Stimulated activated naive B cell treated with anti-CD40 and anti-IgM and Interleukin-4, amounts not matched to agents 10 μg/mL and 1 μg/mL and 100 μg/mL, for 72 hours (primary cell): Measurements from ENCODE around the gene ZNF513.
A peak's percentile ranks its signal among the peaks of the same experiment; 100 is the strongest.
"Not testable (repeated sequence)": the region's sequence is repeated elsewhere in the genome, so short reads cannot be mapped to it uniquely, and the experiment has no call there.

Experiments
- ATAC-seq, 2 donors: fragments of 150-1000 bp; cut with Tn5 transposase; replicated peaks; 2 replicates each; pipeline ENCODE4 v1.10.0; 2021; ENCODE audit warnings: moderate library complexity in 1 of 2
- DNase-seq: peaks from one replicate; pipeline ENCODE4 v3.0.0; 2021
- H3K27ac Mint-ChIP-seq: one replicate; pipeline ENCODE4 v1.8.0; 2022; ENCODE audit warnings: mild to moderate bottlenecking, mixed read lengths
- H3K27me3 Mint-ChIP-seq, 2 donors: one replicate each; pipeline ENCODE4 v1.8.0; 2022; ENCODE audit warnings: mixed read lengths in 2 of 2
- H3K36me3 Mint-ChIP-seq, 2 donors: one replicate each; pipeline ENCODE4 v1.8.0; 2022; ENCODE audit warnings: mixed read lengths in 2 of 2, mild to moderate bottlenecking in 1 of 2
- H3K4me1 Mint-ChIP-seq, 2 donors: one replicate each; pipeline ENCODE4 v1.8.0; 2022; ENCODE audit warnings: mixed read lengths in 2 of 2, mild to moderate bottlenecking in 1 of 2
- H3K4me3 Mint-ChIP-seq, 2 donors: one replicate each; pipeline ENCODE4 v1.8.0; 2022; ENCODE audit warnings: mild to moderate bottlenecking in 2 of 2, mixed read lengths in 2 of 2, moderate library complexity in 1 of 2
- H3K9me3 Mint-ChIP-seq, 2 donors: one replicate each; pipeline ENCODE4 v1.8.0; 2022; ENCODE audit warnings: mixed read lengths in 2 of 2, mild to moderate bottlenecking in 1 of 2

Gene ZNF513

DNA sequence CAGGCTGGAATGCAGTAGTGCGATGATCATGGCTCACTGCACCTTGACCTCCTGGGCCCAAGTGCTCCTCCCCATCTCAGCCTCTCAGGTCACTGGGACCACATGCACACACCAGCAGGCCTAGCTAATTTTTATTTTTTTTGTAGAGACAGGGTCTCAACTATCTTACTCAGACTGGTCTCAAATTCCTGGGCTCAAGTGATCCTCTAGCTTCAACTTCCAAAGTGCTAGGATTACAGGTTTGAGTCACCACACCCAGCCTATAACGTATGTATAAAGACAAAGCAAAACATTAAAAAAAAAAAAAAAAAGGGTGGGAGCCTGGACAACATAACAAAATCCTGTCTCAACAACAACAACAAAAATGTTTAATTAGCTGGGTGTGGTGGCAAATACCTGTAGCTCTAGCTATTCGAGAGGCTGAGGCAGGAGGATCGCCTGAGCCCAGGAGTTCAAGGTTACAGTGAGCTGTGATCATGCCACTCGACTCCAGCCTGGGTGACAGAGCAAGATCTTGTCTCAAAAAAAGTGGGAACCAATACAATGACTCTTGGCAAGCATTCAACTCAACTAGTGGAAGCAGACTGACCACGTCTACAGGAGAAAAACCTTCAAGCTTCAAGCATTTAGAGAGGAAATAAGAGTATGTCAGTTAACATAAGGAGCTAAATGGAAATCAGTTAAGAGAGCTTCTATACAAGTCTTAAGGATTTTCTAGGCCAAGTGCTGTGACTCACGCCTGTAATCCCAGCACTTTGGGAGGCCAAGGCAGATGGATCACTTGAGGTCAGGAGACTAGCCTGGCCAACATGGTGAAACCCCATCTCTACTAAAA lies 26.6 kb downstream of the ZNF513 start:
- no peak for DNase-seq
- peak overlapping the region; percentile 25 for H3K27ac Mint-ChIP-seq
- peaks cover 29 to 49% of the 10 kb centered on the region in 2 donors for H3K4me1 Mint-ChIP-seq
- peak overlapping the region; percentile 28 to 29 for H3K4me3 Mint-ChIP-seq
- H3K36me3 Mint-ChIP-seq: peaks cover 17 to 27% of the 10 kb centered on the region in 2 donors
- no peak for ATAC-seq
- no peaks in the 10 kb centered on the region for H3K9me3 Mint-ChIP-seq
- no peaks in the 10 kb centered on the region for H3K27me3 Mint-ChIP-seq

DNA sequence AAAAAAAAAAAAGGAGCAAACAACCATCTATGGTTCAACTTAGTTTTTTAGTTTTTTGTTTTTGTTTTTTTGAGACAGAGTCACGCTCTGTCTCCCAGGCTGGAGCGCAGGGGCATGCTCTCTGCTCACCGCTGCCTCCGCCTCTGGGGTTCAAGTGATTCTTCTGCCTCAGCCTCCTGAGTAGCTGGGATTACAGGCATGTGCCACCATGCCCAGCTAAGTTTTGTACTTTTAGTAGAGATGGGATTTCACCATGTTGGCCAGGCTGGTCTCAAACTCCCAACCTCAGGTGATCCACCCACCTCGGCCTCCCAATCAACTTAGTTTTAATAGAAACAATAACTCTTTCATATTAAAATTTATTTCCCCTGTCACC lies 27.2 kb downstream of the ZNF513 start:
- H3K9me3 Mint-ChIP-seq, ATAC-seq, H3K4me3 Mint-ChIP-seq, H3K27me3 Mint-ChIP-seq, DNase-seq, H3K27ac Mint-ChIP-seq: not testable (repeated sequence)
- H3K4me1 Mint-ChIP-seq: peaks cover 27 to 45% of the 10 kb centered on the region in 2 donors
- peaks cover 15 to 23% of the 10 kb centered on the region in 2 donors for H3K36me3 Mint-ChIP-seq

DNA sequence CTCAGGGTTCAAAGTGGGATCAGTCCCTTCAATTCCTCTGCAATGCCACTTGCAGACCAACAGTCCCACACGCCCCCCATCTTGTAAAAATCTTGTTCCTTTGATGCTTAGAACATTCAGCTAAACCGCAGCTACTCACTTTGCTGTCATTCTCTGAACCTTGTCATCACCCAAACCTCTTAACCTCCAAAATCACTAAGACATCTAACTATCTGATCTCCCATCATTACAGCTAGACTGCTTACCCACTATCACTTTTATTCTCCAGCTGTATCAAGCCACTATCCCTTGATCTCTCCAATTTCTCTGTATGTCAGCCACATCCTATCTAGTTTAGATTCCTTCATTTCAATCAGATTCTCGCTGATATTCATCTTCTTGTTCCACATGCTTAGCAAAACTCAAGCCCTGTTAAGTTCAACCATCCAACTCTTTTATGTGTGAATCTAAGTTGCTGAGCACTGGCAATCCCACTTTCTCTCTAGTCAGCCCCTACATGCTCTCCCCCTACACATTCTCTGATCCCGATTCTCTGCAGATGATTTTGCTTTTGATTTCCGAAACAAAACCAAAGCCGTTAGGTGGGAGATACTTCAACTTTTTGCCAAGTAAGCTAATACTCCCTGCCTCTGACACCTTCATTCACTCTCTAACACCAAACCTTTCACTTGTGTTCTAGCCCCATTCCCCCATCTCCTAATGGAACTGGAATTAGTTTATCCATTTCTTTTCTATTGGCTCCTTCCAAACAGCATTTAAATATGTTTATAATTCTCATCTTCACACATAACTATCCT lies 28.5 kb downstream of the ZNF513 start:
- Mint-ChIP-seq H3K27me3 (no peaks in the 10 kb centered on the region), H3K4me3 (no peak overlapping the region), H3K27ac (peak overlapping the region; percentile 14), H3K4me1 (peaks cover 26 to 43% of the 10 kb centered on the region in 2 donors), H3K36me3 (peaks cover 22 to 27% of the 10 kb centered on the region in 2 donors), H3K9me3 (no peaks in the 10 kb centered on the region)
- DNase-seq (no peak), ATAC-seq (no peak)

DNA sequence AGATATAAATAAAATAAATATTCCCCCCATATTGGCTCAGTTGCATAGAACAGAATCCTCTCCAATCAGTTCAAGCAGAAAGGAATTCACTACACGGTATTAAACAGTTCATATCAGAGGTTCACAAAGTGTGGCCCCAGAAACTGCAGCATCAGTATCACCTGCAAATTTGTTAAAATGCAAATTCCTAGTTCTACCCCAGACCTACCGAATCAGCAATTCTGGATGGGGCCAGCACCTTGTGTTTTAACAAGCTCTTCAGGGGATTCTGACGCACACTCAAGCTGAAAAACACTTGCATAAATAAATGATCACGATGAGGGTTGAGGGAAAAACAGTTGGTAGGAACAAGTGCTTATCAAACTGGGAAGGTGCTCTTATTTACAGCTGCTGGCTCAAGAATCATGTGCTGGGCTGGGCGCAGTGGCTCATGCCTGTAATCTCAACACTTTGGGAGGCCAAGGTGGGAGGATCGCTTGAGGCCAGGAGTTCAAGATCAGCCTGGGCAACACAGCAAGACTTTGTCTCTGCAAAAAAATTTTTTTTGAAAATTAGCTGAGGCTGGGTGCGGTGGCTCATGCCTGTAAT lies 30.3 kb downstream of the ZNF513 start:
- Mint-ChIP-seq H3K9me3 (no peaks in the 10 kb centered on the region), H3K4me1 (peaks cover 24 to 45% of the 10 kb centered on the region in 2 donors), H3K36me3 (peaks cover 26 to 31% of the 10 kb centered on the region in 2 donors), H3K27ac (no peak overlapping the region), H3K4me3 (no peak overlapping the region), H3K27me3 (no peaks in the 10 kb centered on the region)
- ATAC-seq (no peak), DNase-seq (no peak)

DNA sequence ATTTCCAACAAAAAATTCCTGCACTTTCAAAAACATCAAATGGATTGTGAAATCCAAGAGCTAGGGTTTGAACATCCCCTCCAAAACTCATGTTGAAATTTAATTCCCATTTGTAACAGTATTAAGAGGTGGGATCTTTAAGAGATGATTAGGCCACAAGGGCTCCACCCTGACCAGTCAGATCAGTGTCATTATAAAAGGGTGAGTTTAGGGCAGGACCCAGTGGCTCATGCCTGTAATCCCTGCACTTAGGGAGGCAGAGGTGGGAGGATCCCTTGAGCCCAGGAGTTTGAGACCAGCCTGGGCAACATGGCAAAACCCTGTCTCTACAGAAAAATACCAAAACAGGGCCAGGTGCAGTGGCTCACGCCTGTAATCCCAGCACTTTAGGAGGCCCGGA lies 32.9 kb downstream of the ZNF513 start:
- Mint-ChIP-seq H3K4me1 (peaks cover 19 to 40% of the 10 kb centered on the region in 2 donors), H3K4me3 (no peak overlapping the region), H3K27me3 (no peaks in the 10 kb centered on the region), H3K9me3 (no peaks in the 10 kb centered on the region), H3K36me3 (peaks cover 25 to 45% of the 10 kb centered on the region in 2 donors), H3K27ac (no peak overlapping the region)
- ATAC-seq (no peak), DNase-seq (no peak)

DNA sequence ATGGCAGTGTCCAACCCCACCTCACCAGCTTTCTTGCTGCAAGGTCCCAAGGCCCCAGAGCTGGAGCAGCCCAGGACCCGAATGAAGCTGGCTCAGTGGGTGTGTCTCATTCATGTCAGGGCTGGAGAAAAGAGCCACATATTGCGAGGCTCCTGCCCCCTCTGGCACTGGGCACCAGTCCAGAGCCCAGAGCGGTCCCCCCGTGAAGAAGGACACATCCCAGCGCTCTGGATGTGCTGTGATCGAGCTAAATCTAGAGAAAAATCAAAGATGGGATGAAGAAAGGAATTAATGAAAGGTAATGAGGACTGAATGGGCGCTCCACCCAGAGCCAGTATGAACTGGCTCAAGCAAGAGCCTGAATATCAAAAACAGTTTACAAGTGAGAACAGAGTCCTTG lies 44.4 kb downstream of the ZNF513 start:
- H3K27me3 Mint-ChIP-seq: no peaks in the 10 kb centered on the region
- no peak for DNase-seq
- H3K36me3 Mint-ChIP-seq: peaks cover 35 to 53% of the 10 kb centered on the region in 2 donors
- H3K27ac Mint-ChIP-seq: peak overlapping the region; percentile 25
- no peak overlapping the region for H3K4me3 Mint-ChIP-seq
- no peaks in the 10 kb centered on the region for H3K9me3 Mint-ChIP-seq
- H3K4me1 Mint-ChIP-seq: peaks cover 0 to 2% of the 10 kb centered on the region in 2 donors
- no peak for ATAC-seq

DNA sequence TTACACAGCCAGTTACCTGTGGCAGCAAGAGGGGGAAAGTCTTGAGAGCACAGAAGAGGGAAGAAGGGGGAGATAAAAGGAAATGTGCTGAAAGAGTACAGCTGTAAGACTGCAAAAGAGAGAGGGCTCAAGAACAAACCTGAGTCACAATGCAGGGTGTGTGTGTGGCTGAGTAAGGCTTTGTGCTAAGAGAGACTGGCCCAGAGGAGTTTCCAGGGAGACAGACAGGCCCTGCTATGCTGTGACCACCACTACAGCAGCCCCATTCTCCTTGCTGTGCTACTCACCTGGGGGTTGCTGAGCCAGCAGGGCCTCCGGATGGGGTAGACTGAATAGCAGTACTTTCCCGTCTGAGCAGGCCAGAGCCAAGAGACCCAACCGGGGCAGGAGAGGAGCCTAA lies 45.2 kb downstream of the ZNF513 start:
- H3K36me3 Mint-ChIP-seq: peaks cover 35 to 52% of the 10 kb centered on the region in 2 donors
- no peak overlapping the region for H3K27ac Mint-ChIP-seq
- no peak for ATAC-seq
- H3K4me3 Mint-ChIP-seq: no peak overlapping the region
- H3K4me1 Mint-ChIP-seq: peaks cover 0 to 2% of the 10 kb centered on the region in 2 donors
- H3K9me3 Mint-ChIP-seq: no peaks in the 10 kb centered on the region
- no peaks in the 10 kb centered on the region for H3K27me3 Mint-ChIP-seq
- no peak for DNase-seq
